ENCODE measurements around the gene ADK.

ADK gene

GRCh38 chr10:74753442-74754211, 602.6 kb downstream of the ADK start:
- DNase-seq (ENCODE audit: low read depth in 2 of 2) = no peak

DNA sequence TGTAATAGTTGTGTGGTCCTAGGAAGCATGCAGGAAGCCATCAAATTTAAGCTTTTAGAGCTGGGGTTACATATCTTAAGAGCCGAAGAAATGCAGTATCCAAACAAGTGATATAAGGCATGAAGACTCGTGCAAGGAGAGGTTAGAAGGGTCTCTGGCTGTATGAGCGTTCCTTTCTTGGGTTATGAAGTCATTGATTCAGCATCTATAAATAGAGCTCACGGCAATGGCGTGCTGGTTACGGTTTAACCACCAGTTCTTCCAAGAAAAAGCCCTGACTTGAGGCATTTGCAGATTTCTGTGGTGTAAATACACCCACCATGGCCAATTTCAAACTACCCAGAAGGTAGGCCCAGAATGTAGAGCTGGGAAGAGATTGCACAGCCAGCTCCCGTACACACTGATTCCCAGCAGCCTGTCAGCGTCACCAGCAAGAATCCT, 603.4 kb downstream of the ADK start:
- TF ChIP-seq CTCF (IDR thresholded peaks at IDR 0.05; ENCODE audit: low read depth, low read length) = no peak
- DNase-seq (ENCODE audit: low read depth in 2 of 2) = no peak
- no peak overlapping the region for H3K4me3 ChIP-seq (replicated peaks in 1 of 2; ENCODE audit: low read depth in 2 of 2, low read length in 2 of 2)

More at GRCh38 chr10:74753442-74754211, 602.6 kb downstream of the ADK start:
- no peak overlapping the region for H3K4me3 ChIP-seq (replicated peaks in 1 of 2; ENCODE audit: low read depth in 2 of 2, low read length in 2 of 2)
- no peak for TF ChIP-seq CTCF (IDR thresholded peaks at IDR 0.05; ENCODE audit: low read depth, low read length)

DNA sequence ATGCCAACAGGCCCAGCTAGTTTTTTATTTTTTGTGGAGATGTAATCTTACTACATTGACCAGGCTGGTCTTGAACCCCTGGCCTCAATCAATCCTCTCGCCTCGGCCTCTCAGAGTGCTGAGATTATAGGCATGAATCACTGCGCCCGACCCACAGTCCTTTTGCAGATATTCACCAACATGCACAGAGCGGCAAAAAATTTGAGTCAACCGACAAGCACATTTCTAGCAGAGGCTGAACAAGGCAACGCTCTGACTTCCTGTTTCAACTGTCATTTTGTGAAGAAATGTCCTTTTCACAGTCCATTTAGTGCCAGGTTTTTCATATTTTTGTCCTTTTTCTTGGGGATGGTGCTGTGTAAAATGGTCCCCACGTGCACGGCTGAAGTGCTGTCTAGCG, 604.3 kb downstream of the ADK start:
- no peak for DNase-seq (ENCODE audit: low read depth in 2 of 2)
- TF ChIP-seq CTCF (IDR thresholded peaks at IDR 0.05; ENCODE audit: low read depth, low read length) = no peak
- no peak overlapping the region for H3K4me3 ChIP-seq (replicated peaks in 1 of 2; ENCODE audit: low read depth in 2 of 2, low read length in 2 of 2)
